IPS DF 19.7 (cell line): Measurements from ENCODE around the gene TTC7B.

Experiments
- DNase-seq: peaks from one replicate; pipeline ENCODE4 v3.0.0-alpha.2; 2013; ENCODE audit warnings: low read depth, low spot score

Gene TTC7B

GRCh38 chr14:90511795-90512328 lies 304.4 kb downstream of the TTC7B start:
- DNase-seq, result no peak

- no peak for DNase-seq
Observed at GRCh38 chr14:90511252-90511651, 305.0 kb downstream of the TTC7B start.

GRCh38 chr14:90510159-90510558 lies 306.1 kb downstream of the TTC7B start:
- DNase-seq, result no peak

- no peak for DNase-seq
Observed at GRCh38 chr14:90509403-90509802, 306.8 kb downstream of the TTC7B start.

GRCh38 chr14:90508536-90509254 lies 307.5 kb downstream of the TTC7B start:
- no peak for DNase-seq

GRCh38 chr14:90508036-90508435 lies 308.2 kb downstream of the TTC7B start:
- DNase-seq, result no peak

GRCh38 chr14:90507428-90507827 lies 308.8 kb downstream of the TTC7B start:
- no peak for DNase-seq

- DNase-seq, result no peak
Observed at GRCh38 chr14:90506748-90507147, 309.5 kb downstream of the TTC7B start.

GRCh38 chr14:90505531-90505930 lies 310.7 kb downstream of the TTC7B start:
- DNase-seq, result no peak

GRCh38 chr14:90504643-90505042 lies 311.6 kb downstream of the TTC7B start:
- no peak for DNase-seq

- DNase-seq, result no peak
Observed at GRCh38 chr14:90503582-90503981, 312.6 kb downstream of the TTC7B start.

- no peak for DNase-seq
Observed at GRCh38 chr14:90502760-90503159, 313.5 kb downstream of the TTC7B start.

- no peak for DNase-seq
Observed at GRCh38 chr14:90500665-90501370, 315.4 kb downstream of the TTC7B start.

- DNase-seq, result no peak
Observed at GRCh38 chr14:90499908-90500664, 316.1 kb downstream of the TTC7B start.

GRCh38 chr14:90499121-90499520 lies 317.1 kb downstream of the TTC7B start:
- DNase-seq, result no peak

GRCh38 chr14:90498198-90498597 lies 318.0 kb downstream of the TTC7B start:
- no peak for DNase-seq

- no peak for DNase-seq
Observed at GRCh38 chr14:90496379-90496778, 319.9 kb downstream of the TTC7B start.

- DNase-seq, result no peak
Observed at GRCh38 chr14:90495357-90496276, 320.6 kb downstream of the TTC7B start.

- no peak for DNase-seq
Observed at GRCh38 chr14:90491911-90492531, 324.2 kb downstream of the TTC7B start.

- DNase-seq, result no peak
Observed at GRCh38 chr14:90491221-90491885, 324.9 kb downstream of the TTC7B start.
